Measurements from ENCODE around the gene BAIAP2L1.

BAIAP2L1 gene

GRCh38 chr7:98293746-98294145, 107.1 kb downstream of the BAIAP2L1 start:
- no peak for DNase-seq (ENCODE audit: low spot score)

GRCh38 chr7:98293265-98293664, 107.6 kb downstream of the BAIAP2L1 start:
- no peak for DNase-seq (ENCODE audit: low spot score)

GRCh38 chr7:98291717-98292116, 109.2 kb downstream of the BAIAP2L1 start:
- DNase-seq (ENCODE audit: low spot score), result no peak

GRCh38 chr7:98289333-98289875, 111.5 kb downstream of the BAIAP2L1 start:
- DNase-seq (ENCODE audit: low spot score), result no peak

- no peak for DNase-seq (ENCODE audit: low spot score)
Observed at GRCh38 chr7:98288064-98288823, 112.6 kb downstream of the BAIAP2L1 start.

GRCh38 chr7:98287486-98287959, 113.4 kb downstream of the BAIAP2L1 start:
- no peak for DNase-seq (ENCODE audit: low spot score)

GRCh38 chr7:98286701-98287485, 114.0 kb downstream of the BAIAP2L1 start:
- peak; percentile 77 for DNase-seq (ENCODE audit: low spot score)

GRCh38 chr7:98286093-98286539, 114.8 kb downstream of the BAIAP2L1 start:
- no peak for DNase-seq (ENCODE audit: low spot score)

- DNase-seq (ENCODE audit: low spot score), result no peak
Observed at GRCh38 chr7:98285157-98286092, 115.5 kb downstream of the BAIAP2L1 start.

GRCh38 chr7:98284335-98285036, 116.4 kb downstream of the BAIAP2L1 start:
- peak; percentile 45 for DNase-seq (ENCODE audit: low spot score)

- DNase-seq (ENCODE audit: low spot score), result no peak
Observed at GRCh38 chr7:98283887-98284222, 117.0 kb downstream of the BAIAP2L1 start.

GRCh38 chr7:98283127-98283886, 117.6 kb downstream of the BAIAP2L1 start:
- no peak for DNase-seq (ENCODE audit: low spot score)

- no peak for DNase-seq (ENCODE audit: low spot score)
Observed at GRCh38 chr7:98282703-98283102, 118.2 kb downstream of the BAIAP2L1 start.

- no peak for DNase-seq (ENCODE audit: low spot score)
Observed at GRCh38 chr7:98281757-98282606, 118.9 kb downstream of the BAIAP2L1 start.

- peak; percentile 91 for DNase-seq (ENCODE audit: low spot score)
Observed at GRCh38 chr7:98280791-98281756, 119.8 kb downstream of the BAIAP2L1 start, which contains the start of gene BRI3. TSS of gene BRI3 (plus strand) at chr7:98281686. CDS start at chr7:98281796, 110 bp downstream.

GRCh38 chr7:98280296-98280695, 120.6 kb downstream of the BAIAP2L1 start:
- DNase-seq (ENCODE audit: low spot score), result no peak

- no peak for DNase-seq (ENCODE audit: low spot score)
Observed at GRCh38 chr7:98278936-98279335, 122.0 kb downstream of the BAIAP2L1 start.

GRCh38 chr7:98278408-98278807, 122.5 kb downstream of the BAIAP2L1 start:
- DNase-seq (ENCODE audit: low spot score), result no peak

All from putamen (tissue), 1 donor.